Lower leg skin (tissue), 4 donors: ENCODE measurements around the gene KLF1. TPM values are rescaled to one million over a fixed set of nuclear protein-coding genes. Genes with fewer than 3 reads are reported as not detected.

Source experiments
- DNase-seq, 2 donors: peaks; one replicate each; pipeline ENCODE4 v3.0.0-alpha.2; 2019; ENCODE audit warnings: low spot score in 2 of 2
- H3K4me3 ChIP-seq: fragments of 200-600 bp; sonication (generic); 2 replicates; pipeline ENCODE4 v1.5.1; 2017; ENCODE audit warnings: mild to moderate bottlenecking, low read depth; ENCODE audit not compliant: poor library complexity, severe bottlenecking
- CTCF ChIP-seq, 3 donors: fragments of 450-650 bp; IDR thresholded peaks; one replicate each; pipeline ENCODE4 v1.5.1; 2016; ENCODE audit warnings: antibody characterized with exemption in 3 of 3, mild to moderate bottlenecking in 3 of 3, moderate library complexity in 2 of 3
- POLR2A ChIP-seq, 2 donors: fragments of 450-650 bp; IDR thresholded peaks; one replicate each; pipeline ENCODE4 v1.6.1; 2016 to 2017; ENCODE audit warnings: antibody characterized with exemption in 2 of 2, mild to moderate bottlenecking in 1 of 2, moderate library complexity in 1 of 2
- WGBS, 2 donors: methylation state at CpG; one replicate each; pipeline ENCODE4 v1.1.5; 2018; 5-methylcytosine and 5-hydroxymethylcytosine counted together
- intact Hi-C: fragments of 100-400 bp; cut with DNase I; formaldehyde crosslinking; loops from one replicate; pipeline ENCODE4 v1.15.0; 2023; ENCODE audit warnings: low total_unique reads
- total RNA-seq, 4 donors: library from RNA; depleted of rRNA; stranded (reverse); fragments of >200 nt; gene quantifications; one replicate each; pipeline ENCODE4 v1.1.0, GENCODE V29; 2016

Gene KLF1
- total RNA-seq, 4 donors from 2014 or later = 0.13 TPM; not detected in 3

- no peak for TF ChIP-seq POLR2A (IDR thresholded peaks at IDR 0.05)
- TF ChIP-seq CTCF (IDR thresholded peaks at IDR 0.05) = no peak
- WGBS, 2 donors = 6 to 9% methylated on average over 38 to 39 of the region's 51 CpGs
- intact Hi-C loops = no loop called here
- H3K4me3 ChIP-seq = peak overlapping the region; percentile 18
- DNase-seq = no peak
Measured at GRCh38 chr19:12867120-12868099, 19.6 kb downstream of the KLF1 start.

- no peak for DNase-seq
- H3K4me3 ChIP-seq = no peak overlapping the region
- intact Hi-C loops = no loop called here
- WGBS, 2 donors = 67 to 69% methylated on average over 26 to 29 of the region's 29 CpGs
- TF ChIP-seq POLR2A (IDR thresholded peaks at IDR 0.05) (no peak), CTCF (IDR thresholded peaks at IDR 0.05) (no peak)
Measured at GRCh38 chr19:12866416-12867119, 20.4 kb downstream of the KLF1 start.

GRCh38 chr19:12865746-12866415, 21.1 kb downstream of the KLF1 start:
- H3K4me3 ChIP-seq = no peak overlapping the region
- TF ChIP-seq POLR2A (IDR thresholded peaks at IDR 0.05) (no peak), CTCF (IDR thresholded peaks at IDR 0.05) (no peak)
- intact Hi-C loops = no loop called here
- WGBS, 2 donors = 77 to 80% methylated on average over 12 to 18 of the region's 19 CpGs
- DNase-seq = no peak

GRCh38 chr19:12864721-12865715, 22.0 kb downstream of the KLF1 start:
- H3K4me3 ChIP-seq = no peak overlapping the region
- 87 to 89% methylated on average over 29 to 33 of the region's 34 CpGs for WGBS, 2 donors
- TF ChIP-seq CTCF (IDR thresholded peaks at IDR 0.05) = no peak
- TF ChIP-seq POLR2A (IDR thresholded peaks at IDR 0.05) = no peak
- intact Hi-C loops = no loop called here
- DNase-seq = no peak

- intact Hi-C loops = no loop called here
- 90 to 91% methylated on average over 3 to 4 of the region's 4 CpGs for WGBS, 2 donors
- no peak overlapping the region for H3K4me3 ChIP-seq
- DNase-seq = no peak
- TF ChIP-seq CTCF (IDR thresholded peaks at IDR 0.05) (no peak), POLR2A (IDR thresholded peaks at IDR 0.05) (no peak)
Measured at GRCh38 chr19:12864143-12864542, 22.9 kb downstream of the KLF1 start.
